Measurements from ENCODE around the gene ANXA5. TPM values are rescaled to one million over a fixed set of nuclear protein-coding genes. Genes with fewer than 3 reads are reported as not detected.

Gene ANXA5
- total RNA-seq, 1 donor from 2014 or later = 203 TPM

GRCh38 chr4:121674191-121674590 lies 22.6 kb downstream of the ANXA5 start:
- Histone ChIP-seq H3K4me3 (no peak overlapping the region), H3K27me3 (no peaks in the 10 kb centered on the region), H3K36me3 (peaks cover 65 to 93% of the 10 kb centered on the region in 2 donors), H3K27ac (no peak overlapping the region), H3K9me3 (no peaks in the 10 kb centered on the region), H3K4me1 (no peaks in the 10 kb centered on the region)
- intact Hi-C loops (cut with DNase I) = no loop called here
- no peak for TF ChIP-seq CTCF (IDR thresholded peaks at IDR 0.05)
- DNase-seq (ENCODE audit: low spot score in 2 of 2) = no peak

GRCh38 chr4:121669163-121669550 lies 27.6 kb downstream of the ANXA5 start:
- DNase-seq (ENCODE audit: low spot score in 2 of 2) = no peak
- intact Hi-C loops (cut with DNase I) = no loop called here
- Histone ChIP-seq H3K4me3 (no peak overlapping the region), H3K4me1 (no peaks in the 10 kb centered on the region), H3K27me3 (no peaks in the 10 kb centered on the region), H3K9me3 (no peaks in the 10 kb centered on the region), H3K27ac (no peak overlapping the region), H3K36me3 (peaks cover 45 to 90% of the 10 kb centered on the region in 2 donors)
- no peak for TF ChIP-seq CTCF (IDR thresholded peaks at IDR 0.05)

- no peak for DNase-seq (ENCODE audit: low spot score in 2 of 2)
- H3K4me1 ChIP-seq = no peaks in the 10 kb centered on the region
- H3K27ac ChIP-seq = no peak overlapping the region
- H3K4me3 ChIP-seq = no peak overlapping the region
- intact Hi-C loops (cut with DNase I) = no loop called here
- H3K9me3 ChIP-seq = no peaks in the 10 kb centered on the region
- no peaks in the 10 kb centered on the region for H3K27me3 ChIP-seq
- H3K36me3 ChIP-seq = peaks cover 47 to 93% of the 10 kb centered on the region in 2 donors
- no peak for TF ChIP-seq CTCF (IDR thresholded peaks at IDR 0.05)
These were observed 28.2 kb downstream of the ANXA5 start for GRCh38 chr4:121668368-121669162.

- no peak for TF ChIP-seq CTCF (IDR thresholded peaks at IDR 0.05)
- Histone ChIP-seq H3K36me3 (peaks cover 34 to 84% of the 10 kb centered on the region in 2 donors), H3K4me1 (no peaks in the 10 kb centered on the region), H3K9me3 (no peaks in the 10 kb centered on the region), H3K27me3 (no peaks in the 10 kb centered on the region), H3K4me3 (no peak overlapping the region), H3K27ac (no peak overlapping the region)
- intact Hi-C loops (cut with DNase I) = no loop called here
- DNase-seq (ENCODE audit: low spot score in 2 of 2) = no peak
These were observed 30.6 kb downstream of the ANXA5 start for GRCh38 chr4:121666091-121666679.

GRCh38 chr4:121665371-121665770 lies 31.4 kb downstream of the ANXA5 start:
- no peaks in the 10 kb centered on the region for H3K27me3 ChIP-seq
- H3K4me3 ChIP-seq = no peak overlapping the region
- H3K9me3 ChIP-seq = no peaks in the 10 kb centered on the region
- no peaks in the 10 kb centered on the region for H3K4me1 ChIP-seq
- H3K36me3 ChIP-seq = peaks cover 34 to 76% of the 10 kb centered on the region in 2 donors
- no peak overlapping the region for H3K27ac ChIP-seq
- DNase-seq (ENCODE audit: low spot score in 2 of 2) = no peak
- no peak for TF ChIP-seq CTCF (IDR thresholded peaks at IDR 0.05)
- intact Hi-C loops (cut with DNase I) = no loop called here

All from ascending aorta (tissue), 2 donors.